Subcutaneous abdominal adipose tissue (tissue), 5 donors: ENCODE measurements around the gene TRIM24.
"Not testable (repeated sequence)": the region's sequence is repeated elsewhere in the genome, so short reads cannot be mapped to it uniquely, and the experiment has no call there.

Experiments used
- H3K27ac ChIP-seq: one replicate; pipeline ENCODE4 v1.7.0; 2013; ENCODE audit warnings: low read depth, mild to moderate bottlenecking, inconsistent platforms, low read length, moderate library complexity
- H3K27me3 ChIP-seq, 5 donors: one replicate each; pipeline ENCODE4 v1.7.0; 2013; ENCODE audit warnings: low read length in 5 of 5, inconsistent platforms in 1 of 5; ENCODE audit not compliant: control insufficient read depth in 5 of 5, insufficient read depth in 4 of 5
- H3K36me3 ChIP-seq, 5 donors: one replicate each; pipeline ENCODE4 v1.7.0; 2013; ENCODE audit warnings: low read length in 5 of 5; ENCODE audit not compliant: control insufficient read depth in 5 of 5, insufficient read depth in 5 of 5
- H3K4me1 ChIP-seq, 5 donors: one replicate each; pipeline ENCODE4 v1.7.0; 2013; ENCODE audit warnings: low read length in 5 of 5, mild to moderate bottlenecking in 3 of 5, moderate library complexity in 1 of 5; ENCODE audit not compliant: control insufficient read depth in 5 of 5, insufficient read depth in 5 of 5
- H3K4me3 ChIP-seq, 5 donors: one replicate each; pipeline ENCODE4 v1.7.0; 2013; ENCODE audit warnings: low read length in 5 of 5, low read depth in 1 of 5
- H3K9ac ChIP-seq, 5 donors: one replicate each; pipeline ENCODE4 v1.7.0; 2013; ENCODE audit warnings: low read length in 5 of 5, mild to moderate bottlenecking in 4 of 5, moderate library complexity in 3 of 5
- H3K9me3 ChIP-seq, 5 donors: one replicate each; pipeline ENCODE4 v1.7.0; 2013; ENCODE audit warnings: low read length in 5 of 5; ENCODE audit not compliant: control insufficient read depth in 5 of 5
- donor health status: healthy.
- donor health status: healthy.
- donor health status: healthy.
- donor health status: healthy.
- donor health status: healthy.

TRIM24 gene

DNA sequence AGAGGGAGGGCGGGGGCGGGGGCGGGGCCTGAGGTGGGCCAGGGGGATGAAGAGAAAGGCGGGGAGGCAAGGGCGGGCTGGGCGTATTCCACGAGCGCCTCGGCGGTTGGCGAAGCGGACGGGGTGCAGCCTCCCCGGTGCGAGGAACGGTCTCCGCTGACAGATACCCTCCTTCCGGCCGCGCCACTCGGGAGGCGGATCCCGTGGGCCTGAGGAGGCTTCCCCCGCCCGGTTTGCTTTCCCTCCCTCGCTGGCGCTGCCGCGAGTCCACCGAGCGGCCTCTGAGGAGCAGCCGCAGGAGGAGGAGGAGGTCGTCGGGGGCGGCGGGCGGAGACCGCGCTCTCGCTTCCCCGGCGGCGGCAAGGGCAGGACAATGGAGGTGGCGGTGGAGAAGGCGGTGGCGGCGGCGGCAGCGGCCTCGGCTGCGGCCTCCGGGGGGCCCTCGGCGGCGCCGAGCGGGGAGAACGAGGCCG lies at the start of gene TRIM24:
Gene TRIM24 (plus strand): TSS at position 84 of the 473 bp plus-strand sequence. CDS start 290 bp downstream, at position 374.
- peaks cover 4 to 18% (median 14%) of the 10 kb centered on the region in 5 donors for H3K4me1 ChIP-seq
- H3K36me3 ChIP-seq, result no peaks in the 10 kb centered on the region
- peak within 1 kb of the TSS; percentile 74 for H3K27ac ChIP-seq
- H3K9me3 ChIP-seq, result no peaks in the 10 kb centered on the region
- H3K9ac ChIP-seq, result peak within 1 kb of the TSS; percentile 74 to 90 (median 81)
- no peaks in the 10 kb centered on the region for H3K27me3 ChIP-seq
- H3K4me3 ChIP-seq, result peak within 1 kb of the TSS; percentile 79 to 93 (median 84)

- H3K36me3 ChIP-seq, H3K27me3 ChIP-seq, H3K4me3 ChIP-seq, H3K9me3 ChIP-seq, H3K27ac ChIP-seq, H3K9ac ChIP-seq: not testable (repeated sequence)
- peaks cover 0 to 12% (median 0%) of the 10 kb centered on the region in 5 donors for H3K4me1 ChIP-seq
Measured at GRCh38 chr7:138412077-138412476, 48.0 kb upstream of the TRIM24 start.

GRCh38 chr7:138412921-138413320 lies 47.1 kb upstream of the TRIM24 start:
- not testable (repeated sequence) for H3K4me3 ChIP-seq, H3K27ac ChIP-seq, H3K9me3 ChIP-seq, H3K27me3 ChIP-seq, H3K36me3 ChIP-seq, H3K9ac ChIP-seq
- H3K4me1 ChIP-seq, result peaks cover 0 to 11% (median 0%) of the 10 kb centered on the region in 5 donors

DNA sequence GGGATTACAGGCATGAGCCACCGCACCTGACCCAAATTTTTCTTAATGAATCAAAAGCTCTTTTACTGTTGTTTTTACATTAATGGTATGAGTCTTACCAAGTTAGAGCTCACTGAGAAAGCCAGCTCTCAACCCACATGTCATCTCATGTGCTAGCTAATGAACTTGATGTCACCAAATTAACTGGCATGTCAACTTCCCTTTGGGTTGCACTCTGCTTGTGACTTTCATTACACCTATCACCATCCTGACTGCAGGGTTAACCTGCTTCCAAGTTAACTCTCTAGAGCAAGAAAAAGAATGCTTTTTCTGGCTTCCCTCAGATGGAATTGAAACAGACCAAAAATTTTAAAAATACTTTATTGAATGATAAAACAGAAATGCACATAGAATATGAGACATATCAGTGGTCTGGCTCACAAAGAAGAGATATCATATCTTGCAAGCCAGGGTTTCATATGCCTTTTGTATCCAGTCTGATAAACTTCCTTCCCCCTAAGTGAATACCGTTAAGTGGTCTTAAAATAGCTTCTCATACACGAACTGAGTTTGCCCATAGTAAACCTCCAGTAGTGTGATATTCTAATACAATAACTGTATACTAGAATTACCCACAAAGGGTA lies 42.9 kb upstream of the TRIM24 start:
- H3K9me3 ChIP-seq, result no peaks in the 10 kb centered on the region
- no peak overlapping the region for H3K9ac ChIP-seq
- H3K27me3 ChIP-seq, result no peaks in the 10 kb centered on the region
- H3K27ac ChIP-seq, result no peak overlapping the region
- H3K36me3 ChIP-seq, result no peaks in the 10 kb centered on the region
- H3K4me1 ChIP-seq, result no peaks in the 10 kb centered on the region
- no peak overlapping the region for H3K4me3 ChIP-seq

DNA sequence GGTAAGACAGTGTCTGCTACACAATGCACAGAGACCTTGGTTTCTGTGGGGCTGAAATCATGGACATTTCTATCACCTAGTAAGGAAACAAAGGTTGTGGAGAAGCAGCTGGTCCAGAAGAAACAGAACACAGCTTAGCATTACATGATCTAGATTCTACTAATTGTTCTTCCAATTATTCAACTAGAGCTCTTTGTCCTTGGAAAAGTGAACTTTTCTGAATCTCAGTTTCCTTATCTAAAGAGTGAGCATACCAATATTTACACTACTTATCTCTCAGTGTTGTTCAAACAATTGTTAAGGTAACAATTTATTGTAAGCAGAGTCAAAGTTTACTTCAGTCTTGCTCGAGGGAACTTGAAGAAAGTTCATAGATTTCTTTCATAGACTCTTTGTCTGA lies 42.3 kb upstream of the TRIM24 start:
- no peak overlapping the region for H3K27ac ChIP-seq
- no peaks in the 10 kb centered on the region for H3K4me1 ChIP-seq
- no peak overlapping the region for H3K4me3 ChIP-seq
- H3K9ac ChIP-seq, result no peak overlapping the region
- no peaks in the 10 kb centered on the region for H3K9me3 ChIP-seq
- H3K27me3 ChIP-seq, result no peaks in the 10 kb centered on the region
- H3K36me3 ChIP-seq, result no peaks in the 10 kb centered on the region

DNA sequence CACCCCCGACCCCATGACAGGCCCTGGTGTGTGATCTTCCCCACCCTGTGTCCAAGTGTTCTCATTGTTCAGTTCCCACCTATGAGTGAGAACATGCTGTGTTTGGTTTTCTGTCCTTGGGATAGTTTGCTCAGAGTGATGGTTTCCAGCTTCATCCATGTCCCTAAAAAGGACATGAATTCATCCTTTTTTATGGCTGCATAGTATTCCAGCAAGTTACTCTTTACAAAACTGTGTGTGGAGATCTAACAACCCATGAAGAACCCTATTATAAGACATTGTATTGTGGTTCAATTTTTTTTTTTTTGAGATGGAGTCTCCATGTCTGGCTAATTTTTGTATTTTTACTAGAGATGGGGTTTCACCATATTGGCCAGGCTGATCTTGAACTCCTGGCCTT lies 41.7 kb upstream of the TRIM24 start:
- H3K9ac ChIP-seq, H3K27me3 ChIP-seq, H3K9me3 ChIP-seq, H3K36me3 ChIP-seq, H3K27ac ChIP-seq, H3K4me1 ChIP-seq, H3K4me3 ChIP-seq: not testable (repeated sequence)

DNA sequence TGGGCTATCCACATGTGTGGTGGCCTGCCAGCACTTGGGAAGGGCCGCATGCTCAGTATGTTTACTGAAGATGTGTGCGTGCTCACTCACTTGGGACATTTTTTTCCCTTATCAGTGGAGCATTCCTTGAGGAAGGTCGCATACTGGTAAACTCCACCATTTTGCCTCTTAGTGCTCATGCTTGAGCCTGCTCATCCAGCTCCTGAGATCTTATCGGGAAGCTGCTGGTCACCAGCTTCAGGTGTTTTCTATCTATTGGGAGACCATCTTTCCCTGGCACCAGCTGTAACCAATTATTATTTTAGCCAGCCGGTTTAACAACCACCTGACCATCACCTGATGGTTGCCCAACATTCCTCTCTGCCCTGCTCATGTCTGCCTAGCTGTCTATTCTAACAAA lies 35.0 kb upstream of the TRIM24 start:
- Histone ChIP-seq H3K9me3 (peaks cover 8 to 28% (median 11%) of the 10 kb centered on the region in 5 donors), H3K36me3 (no peaks in the 10 kb centered on the region), H3K4me1 (no peaks in the 10 kb centered on the region), H3K4me3 (no peak overlapping the region), H3K9ac (no peak overlapping the region), H3K27ac (no peak overlapping the region), H3K27me3 (no peaks in the 10 kb centered on the region)

GRCh38 chr7:138429577-138430250 lies 30.3 kb upstream of the TRIM24 start:
- no peaks in the 10 kb centered on the region for H3K27me3 ChIP-seq
- H3K4me3 ChIP-seq, result peak overlapping the region in 3 of 5 donors; percentile 13 to 51 (median 32)
- no peaks in the 10 kb centered on the region for H3K36me3 ChIP-seq
- no peaks in the 10 kb centered on the region for H3K4me1 ChIP-seq
- H3K9me3 ChIP-seq, result peaks cover 10 to 44% (median 31%) of the 10 kb centered on the region in 5 donors
- H3K9ac ChIP-seq, result no peak overlapping the region
- no peak overlapping the region for H3K27ac ChIP-seq

GRCh38 chr7:138431517-138431916 lies 28.5 kb upstream of the TRIM24 start:
- Histone ChIP-seq H3K4me1 (no peaks in the 10 kb centered on the region), H3K9me3 (peaks cover 10 to 41% (median 36%) of the 10 kb centered on the region in 5 donors), H3K27ac (no peak overlapping the region)

DNA sequence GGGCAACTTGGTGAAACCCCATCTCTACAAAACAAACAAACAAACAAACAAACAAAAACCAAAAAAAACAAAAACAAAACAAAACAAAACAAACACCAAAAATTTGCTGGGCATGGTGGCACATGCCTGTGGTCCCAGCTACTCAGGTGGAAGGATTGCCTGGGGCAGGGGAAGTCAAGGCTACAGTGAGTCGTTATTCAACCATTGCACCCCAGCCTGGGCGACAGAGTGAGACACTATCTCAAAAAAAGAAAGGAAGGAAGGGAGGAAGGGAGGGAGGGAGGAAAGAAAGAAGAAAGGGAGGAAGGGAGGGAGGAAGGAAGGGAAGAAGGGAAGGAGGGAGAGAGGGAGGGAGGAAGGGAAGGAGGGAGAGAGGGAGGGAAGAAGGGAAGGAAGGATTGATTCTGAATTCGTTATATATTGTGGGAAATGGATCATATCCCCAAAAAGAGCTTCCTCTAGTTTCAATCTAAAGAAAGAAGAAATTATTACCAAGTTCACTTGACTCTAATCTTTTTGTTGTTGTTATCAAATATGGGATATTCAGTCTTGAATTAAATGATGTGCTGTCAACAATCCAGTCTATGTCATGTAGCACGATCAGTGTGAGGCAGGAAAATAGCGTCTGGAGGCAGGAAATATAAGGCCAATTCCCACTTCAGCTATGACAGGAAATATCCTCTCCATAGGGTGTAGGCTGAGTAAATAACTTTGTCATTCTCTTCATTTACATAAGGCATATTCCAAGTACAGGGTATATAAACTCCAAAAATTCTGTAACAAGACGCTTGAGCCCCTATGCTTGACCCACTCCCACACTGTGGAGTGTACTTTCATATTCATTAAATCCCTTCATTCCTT lies 26.2 kb upstream of the TRIM24 start:
- Histone ChIP-seq H3K27me3 (no peaks in the 10 kb centered on the region), H3K27ac (no peak overlapping the region), H3K9ac (no peak overlapping the region), H3K36me3 (no peaks in the 10 kb centered on the region), H3K9me3 (peaks cover 10 to 40% (median 30%) of the 10 kb centered on the region in 5 donors), H3K4me1 (no peaks in the 10 kb centered on the region), H3K4me3 (no peak overlapping the region)

More at GRCh38 chr7:138431517-138431916, 28.5 kb upstream of the TRIM24 start:
- H3K27me3 ChIP-seq, result no peaks in the 10 kb centered on the region
- no peak overlapping the region for H3K9ac ChIP-seq
- peak overlapping the region in 1 of 5 donors; percentile 22 for H3K4me3 ChIP-seq
- no peaks in the 10 kb centered on the region for H3K36me3 ChIP-seq
